ENCODE results near the gene PDGFC. TPM values are rescaled to one million over a fixed set of nuclear protein-coding genes. Genes with fewer than 3 reads are reported as not detected.

PDGFC gene
- total RNA-seq, 1 donor from 2014 or later: 39.9 TPM

DNA sequence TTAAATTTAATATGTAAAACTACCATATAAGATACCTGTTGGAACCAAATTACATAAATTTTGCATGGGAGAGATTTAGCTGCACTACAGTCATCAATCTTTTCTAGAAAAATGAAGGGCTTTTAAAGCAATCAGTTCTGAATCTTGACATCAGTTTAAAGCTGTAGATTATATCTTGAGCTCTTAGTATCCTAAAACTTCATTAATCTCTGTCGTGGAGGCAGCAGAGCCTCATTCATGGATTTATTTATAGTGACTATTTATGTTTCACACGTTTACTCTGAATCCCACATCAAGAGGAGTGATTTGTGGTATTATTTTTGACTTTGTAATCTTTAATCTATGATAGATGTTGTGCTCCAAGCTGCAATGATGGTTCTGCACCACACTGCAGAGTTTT lies 175.9 kb downstream of the PDGFC start:
- H3K9me3 Mint-ChIP-seq: no peaks in the 10 kb centered on the region
- H3K27me3 Mint-ChIP-seq: peaks cover 4% of the 10 kb centered on the region
- TF ChIP-seq, protein P1, sequence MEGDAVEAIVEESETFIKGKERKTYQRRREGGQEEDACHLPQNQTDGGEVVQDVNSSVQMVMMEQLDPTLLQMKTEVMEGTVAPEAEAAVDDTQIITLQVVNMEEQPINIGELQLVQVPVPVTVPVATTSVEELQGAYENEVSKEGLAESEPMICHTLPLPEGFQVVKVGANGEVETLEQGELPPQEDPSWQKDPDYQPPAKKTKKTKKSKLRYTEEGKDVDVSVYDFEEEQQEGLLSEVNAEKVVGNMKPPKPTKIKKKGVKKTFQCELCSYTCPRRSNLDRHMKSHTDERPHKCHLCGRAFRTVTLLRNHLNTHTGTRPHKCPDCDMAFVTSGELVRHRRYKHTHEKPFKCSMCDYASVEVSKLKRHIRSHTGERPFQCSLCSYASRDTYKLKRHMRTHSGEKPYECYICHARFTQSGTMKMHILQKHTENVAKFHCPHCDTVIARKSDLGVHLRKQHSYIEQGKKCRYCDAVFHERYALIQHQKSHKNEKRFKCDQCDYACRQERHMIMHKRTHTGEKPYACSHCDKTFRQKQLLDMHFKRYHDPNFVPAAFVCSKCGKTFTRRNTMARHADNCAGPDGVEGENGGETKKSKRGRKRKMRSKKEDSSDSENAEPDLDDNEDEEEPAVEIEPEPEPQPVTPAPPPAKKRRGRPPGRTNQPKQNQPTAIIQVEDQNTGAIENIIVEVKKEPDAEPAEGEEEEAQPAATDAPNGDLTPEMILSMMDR (conservative IDR thresholded peaks at IDR 0.05): no peak
- peaks cover 20% of the 10 kb centered on the region for H3K4me1 Mint-ChIP-seq (ENCODE audit: unreplicated experiment)
- H3K36me3 Mint-ChIP-seq: peaks cover 5% of the 10 kb centered on the region
- H3K4me3 Mint-ChIP-seq: no peak overlapping the region
- DNase-seq (ENCODE audit: extremely low spot score, unreplicated experiment): no peak
- no peak overlapping the region for H3K27ac Mint-ChIP-seq

DNA sequence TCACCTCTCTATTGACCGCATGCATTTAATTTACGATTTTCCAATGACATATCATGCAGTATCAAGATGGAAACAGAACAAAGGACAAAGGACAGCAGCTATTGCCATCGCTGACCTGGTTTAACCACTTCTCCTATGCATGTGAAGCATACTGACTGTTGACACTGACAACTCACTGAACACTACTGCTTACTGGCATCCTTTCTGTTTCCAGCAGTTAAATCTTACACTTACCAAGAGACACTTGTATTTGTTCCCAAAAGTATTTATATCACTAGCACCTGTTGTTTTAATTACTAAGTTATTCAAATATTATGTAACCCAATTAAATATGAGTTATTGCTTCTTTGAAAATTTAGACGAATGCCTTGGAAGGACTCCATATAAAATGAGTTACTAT lies 176.7 kb downstream of the PDGFC start:
- no peak for DNase-seq (ENCODE audit: extremely low spot score, unreplicated experiment)
- Mint-ChIP-seq H3K27me3 (peaks cover 4% of the 10 kb centered on the region), H3K9me3 (no peaks in the 10 kb centered on the region), H3K4me1 (ENCODE audit: unreplicated experiment) (peaks cover 20% of the 10 kb centered on the region), H3K36me3 (peaks cover 5% of the 10 kb centered on the region), H3K4me3 (no peak overlapping the region), H3K27ac (no peak overlapping the region)
- TF ChIP-seq, protein P1 (conservative IDR thresholded peaks at IDR 0.05): no peak

DNA sequence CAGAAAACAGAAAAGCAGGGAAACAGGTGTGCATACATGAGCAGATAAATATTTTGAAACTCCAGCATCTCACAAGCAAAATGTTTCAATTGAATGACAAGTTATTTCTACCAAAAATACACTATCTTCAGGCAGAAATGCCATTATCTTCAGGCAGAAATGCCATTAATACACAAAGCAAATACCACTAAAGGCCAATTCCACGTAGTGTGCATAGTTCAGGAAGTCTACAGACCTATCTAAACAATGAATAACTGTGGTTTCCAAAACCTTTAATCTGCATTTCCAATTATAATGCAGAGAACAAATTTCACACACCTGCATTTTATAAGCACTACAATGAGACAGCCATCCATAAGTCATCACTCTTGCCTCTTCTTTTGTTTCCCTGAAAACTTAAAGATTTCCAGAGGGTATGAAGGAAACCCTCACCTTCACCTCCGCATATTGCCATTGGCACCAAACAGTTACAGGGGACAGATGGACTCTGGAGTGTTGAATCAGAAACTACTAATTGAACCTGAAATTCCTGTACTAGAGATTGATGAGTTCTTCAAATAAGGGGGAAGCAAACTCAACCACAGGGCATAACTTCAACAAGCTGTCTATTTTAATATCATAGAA lies 179.0 kb downstream of the PDGFC start:
- peaks cover 4% of the 10 kb centered on the region for H3K27me3 Mint-ChIP-seq
- no peak overlapping the region for H3K4me3 Mint-ChIP-seq
- H3K4me1 Mint-ChIP-seq (ENCODE audit: unreplicated experiment): peaks cover 3% of the 10 kb centered on the region
- H3K27ac Mint-ChIP-seq: no peak overlapping the region
- peaks cover 5% of the 10 kb centered on the region for H3K36me3 Mint-ChIP-seq
- no peaks in the 10 kb centered on the region for H3K9me3 Mint-ChIP-seq
- TF ChIP-seq, protein P1 (conservative IDR thresholded peaks at IDR 0.05): no peak
- no peak for DNase-seq (ENCODE audit: extremely low spot score, unreplicated experiment)

DNA sequence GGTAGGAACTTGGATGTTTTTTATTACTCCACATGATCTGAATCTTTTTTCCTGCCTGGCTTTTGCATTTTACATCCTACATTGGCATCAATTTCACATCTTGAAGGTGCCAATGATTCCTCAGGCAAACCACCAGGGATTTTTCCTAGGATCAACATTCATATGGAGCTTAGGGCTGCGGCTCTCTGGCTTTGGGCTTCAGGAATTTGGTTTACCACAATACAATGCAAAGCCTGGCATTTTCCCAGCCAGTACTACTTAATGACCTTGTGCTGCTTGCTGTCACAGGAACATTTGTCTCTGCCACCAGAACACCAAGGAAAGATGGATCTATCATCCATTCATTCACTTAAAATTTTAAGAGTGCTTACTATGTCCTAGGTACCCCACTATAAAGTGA lies 180.7 kb downstream of the PDGFC start:
- Mint-ChIP-seq H3K4me1 (ENCODE audit: unreplicated experiment) (peaks cover 3% of the 10 kb centered on the region), H3K27me3 (peaks cover 4% of the 10 kb centered on the region), H3K27ac (no peak overlapping the region), H3K4me3 (no peak overlapping the region), H3K36me3 (no peaks in the 10 kb centered on the region), H3K9me3 (no peaks in the 10 kb centered on the region)
- TF ChIP-seq, protein P1 (conservative IDR thresholded peaks at IDR 0.05): no peak
- DNase-seq (ENCODE audit: extremely low spot score, unreplicated experiment): no peak

DNA sequence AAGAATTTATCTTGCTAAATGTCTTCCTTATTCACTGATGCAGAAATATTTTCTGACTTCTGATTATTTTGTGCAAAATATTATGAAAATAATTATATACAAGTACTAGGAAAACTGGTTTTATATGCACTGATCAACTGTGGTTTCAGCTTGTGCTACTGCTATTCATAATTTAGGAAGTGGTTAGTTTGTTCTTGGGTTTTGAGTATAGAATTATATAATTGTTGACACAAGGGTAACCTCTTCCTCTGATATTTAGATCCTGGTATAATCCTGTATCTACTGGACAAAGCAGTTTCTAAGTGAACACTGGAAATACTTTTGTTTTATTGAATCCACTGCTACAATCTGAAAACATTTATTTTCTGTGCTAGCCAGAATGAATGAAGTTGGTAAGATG lies 182.8 kb downstream of the PDGFC start:
- H3K4me1 Mint-ChIP-seq (ENCODE audit: unreplicated experiment): no peaks in the 10 kb centered on the region

More for the DNA sequence above, 182.8 kb downstream of the PDGFC start:
- Mint-ChIP-seq H3K9me3 (peaks cover 4% of the 10 kb centered on the region), H3K27me3 (no peaks in the 10 kb centered on the region), H3K36me3 (peaks cover under 1% of the 10 kb centered on the region), H3K4me3 (no peak overlapping the region), H3K27ac (no peak overlapping the region)
- DNase-seq (ENCODE audit: extremely low spot score, unreplicated experiment): no peak
- TF ChIP-seq, protein P1 (conservative IDR thresholded peaks at IDR 0.05): no peak
